Measurements from ENCODE around the gene HYCC1.
"Not testable (repeated sequence)": the region's sequence is repeated elsewhere in the genome, so short reads cannot be mapped to it uniquely, and the experiment has no call there.

The HYCC1 gene

DNA sequence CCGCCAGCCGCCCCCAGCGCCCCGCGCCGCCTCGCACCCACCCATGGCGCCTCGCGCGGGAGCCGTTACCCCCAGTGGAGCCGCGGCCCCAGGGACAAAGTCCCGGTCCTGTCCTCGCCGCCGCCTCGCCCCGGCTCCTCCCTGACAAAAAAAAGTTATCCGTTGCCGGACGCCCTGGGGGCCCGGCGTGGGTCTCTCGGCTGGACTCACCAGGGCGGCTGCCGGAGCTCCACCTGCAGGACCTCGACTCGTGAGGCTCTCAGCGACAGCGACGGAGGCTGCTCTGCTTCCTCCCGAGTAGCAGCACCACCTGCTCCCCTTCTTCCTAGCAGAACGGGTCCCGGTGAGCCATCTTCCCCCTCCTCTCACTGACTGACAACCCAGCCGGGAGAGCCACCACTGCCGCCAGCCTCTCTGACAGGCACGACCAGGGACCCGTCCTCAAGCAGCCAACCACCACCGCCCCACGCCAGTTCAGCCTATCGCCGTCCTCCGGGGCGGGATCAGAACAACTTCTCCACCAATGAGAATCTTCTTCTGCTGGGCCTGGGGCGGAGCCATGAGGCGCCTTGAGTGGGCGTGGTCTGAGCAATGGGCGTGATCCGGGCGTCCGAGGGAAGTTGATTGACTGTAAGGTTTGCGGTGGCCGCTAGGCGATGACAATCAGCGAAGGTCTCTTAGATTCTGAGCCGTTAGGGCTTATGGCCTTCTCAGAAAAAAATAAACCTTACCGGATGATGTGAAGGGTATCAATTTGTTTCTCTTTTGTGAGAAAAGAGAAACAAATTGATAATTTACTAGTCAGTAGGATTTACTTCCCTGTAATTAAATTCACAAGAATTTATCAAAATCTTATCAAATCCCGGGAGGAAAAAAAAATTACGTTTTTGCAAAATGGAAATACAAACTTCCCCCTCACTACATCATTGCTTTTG, at the start of gene HYCC1:
HYCC1 (minus strand) TSS at position 416 of the 935 bp plus-strand sequence. CDS start 23,019 bp downstream, outside the sequence.
- DNase-seq: peak; percentile 99

DNA sequence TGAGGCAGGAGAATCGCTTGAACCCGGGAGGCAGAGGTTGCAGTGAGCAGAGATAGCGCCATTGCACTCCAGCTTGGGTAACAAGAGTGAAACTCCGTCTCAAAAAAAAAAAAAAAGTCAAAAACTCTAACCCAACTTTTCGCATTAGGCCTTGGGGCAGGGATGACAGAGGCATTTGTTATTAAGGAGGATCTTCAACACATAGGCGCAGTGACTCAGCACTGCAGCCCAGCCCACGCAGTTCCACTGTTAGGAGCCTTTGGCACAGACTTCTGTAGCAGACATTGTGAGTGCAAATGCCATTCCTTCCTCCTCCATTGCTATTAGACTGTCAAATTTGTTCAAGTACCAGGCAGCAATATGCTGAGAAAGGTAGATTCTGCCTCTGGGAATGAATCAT, 48.5 kb upstream of the HYCC1 start:
- DNase-seq: no peak

- DNase-seq: no peak
Observed at GRCh38 chr7:23061327-23061726, 47.4 kb upstream of the HYCC1 start.

- DNase-seq: no peak
Observed at GRCh38 chr7:23058408-23059096, 44.6 kb upstream of the HYCC1 start.

DNA sequence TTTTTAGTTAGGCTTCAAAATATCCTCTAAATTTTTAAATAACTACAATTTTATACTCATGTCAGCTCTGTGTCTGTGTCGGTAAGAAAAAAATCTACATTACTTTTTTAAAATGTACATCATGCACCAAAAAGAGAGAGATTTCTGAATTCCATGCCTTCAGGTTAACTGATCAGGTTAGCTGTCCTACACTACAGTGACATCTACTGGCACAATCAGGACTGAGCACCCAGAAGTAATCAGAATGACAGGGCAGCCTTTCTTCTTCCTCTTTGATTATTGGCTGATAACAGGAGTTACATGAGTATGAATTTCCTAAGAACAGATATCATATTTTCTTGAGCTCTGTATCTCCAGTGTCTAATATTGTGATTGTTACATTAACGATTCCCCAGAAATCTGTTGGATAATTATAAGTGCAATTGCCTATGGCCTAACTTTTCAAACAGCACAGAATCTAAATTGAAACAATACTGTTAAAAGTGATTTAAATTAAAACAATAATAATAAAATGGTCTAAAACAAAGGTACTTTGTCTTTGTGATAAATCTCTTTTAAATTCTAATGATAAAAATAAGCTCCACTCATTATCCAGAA, 41.8 kb upstream of the HYCC1 start:
- peak; percentile 81 for DNase-seq

DNA sequence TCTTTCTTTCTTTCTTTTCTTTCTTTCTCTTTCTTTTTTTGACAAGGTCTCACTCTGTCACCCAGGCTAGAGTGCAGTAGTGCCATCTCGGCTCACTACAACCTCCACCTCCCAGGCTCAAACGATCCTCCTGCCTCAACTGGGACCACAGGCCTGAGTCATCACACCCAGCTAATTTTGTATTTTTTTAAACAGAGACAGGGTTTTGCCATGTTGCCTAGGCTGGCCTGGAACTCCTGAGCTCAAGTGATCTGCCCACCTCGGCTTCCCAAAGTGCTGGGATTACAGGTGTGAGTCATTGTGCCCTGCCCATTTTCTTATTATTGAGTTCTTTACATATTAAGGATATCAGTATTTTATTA, 37.2 kb upstream of the HYCC1 start:
- DNase-seq: not testable (repeated sequence)

- DNase-seq: not testable (repeated sequence)
Observed at GRCh38 chr7:23046336-23046735, 32.4 kb upstream of the HYCC1 start.

DNA sequence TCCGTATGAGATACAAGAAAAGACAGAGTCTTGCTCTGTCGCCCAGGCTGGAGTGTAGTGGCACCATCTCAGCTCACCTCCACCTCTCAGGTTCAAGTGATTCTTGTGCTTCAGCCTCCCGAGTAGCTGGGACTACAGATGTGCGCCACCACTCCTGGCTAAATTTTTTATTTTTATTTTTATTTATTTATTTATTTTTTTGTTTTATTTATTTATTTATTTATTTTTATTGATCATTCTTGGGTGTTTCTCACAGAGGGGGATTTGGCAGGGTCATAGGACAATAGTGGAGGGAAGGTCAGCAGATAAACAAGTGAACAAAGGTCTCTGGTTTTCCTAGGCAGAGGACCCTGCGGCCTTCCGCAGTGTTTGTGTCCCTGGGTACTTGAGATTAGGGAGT, 31.2 kb upstream of the HYCC1 start:
- not testable (repeated sequence) for DNase-seq

- no peak for DNase-seq
Observed at GRCh38 chr7:23044581-23044980, 30.7 kb upstream of the HYCC1 start.

GRCh38 chr7:23043441-23043840, 29.5 kb upstream of the HYCC1 start:
- DNase-seq: no peak

- not testable (repeated sequence) for DNase-seq
Observed at GRCh38 chr7:23039674-23040073, 25.7 kb upstream of the HYCC1 start.

GRCh38 chr7:23035542-23036371, 21.8 kb upstream of the HYCC1 start:
- not testable (repeated sequence) for DNase-seq

- no peak for DNase-seq
Observed at GRCh38 chr7:23027261-23027660, 13.3 kb upstream of the HYCC1 start.

GRCh38 chr7:23026164-23026563, 12.2 kb upstream of the HYCC1 start:
- DNase-seq: no peak

DNA sequence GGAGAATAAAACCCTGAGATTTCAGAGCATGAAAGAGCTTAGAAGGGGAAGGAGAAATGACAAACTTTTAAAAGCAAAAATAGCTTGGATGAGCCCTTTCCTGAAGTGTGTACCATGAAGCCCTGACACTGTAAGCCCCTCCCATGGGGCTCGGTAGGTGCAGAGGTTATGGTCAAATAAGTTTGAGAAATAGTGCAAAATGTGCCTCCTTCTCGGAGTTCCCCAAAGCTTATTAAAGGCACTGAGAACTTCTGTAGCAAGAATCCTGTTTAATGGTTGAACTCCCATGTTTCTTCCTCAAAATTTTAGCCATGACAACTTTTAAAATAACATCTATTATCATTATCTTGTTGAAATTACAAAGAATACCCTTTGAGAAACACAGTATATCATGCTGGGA, 10.5 kb upstream of the HYCC1 start:
- no peak for DNase-seq

DNA sequence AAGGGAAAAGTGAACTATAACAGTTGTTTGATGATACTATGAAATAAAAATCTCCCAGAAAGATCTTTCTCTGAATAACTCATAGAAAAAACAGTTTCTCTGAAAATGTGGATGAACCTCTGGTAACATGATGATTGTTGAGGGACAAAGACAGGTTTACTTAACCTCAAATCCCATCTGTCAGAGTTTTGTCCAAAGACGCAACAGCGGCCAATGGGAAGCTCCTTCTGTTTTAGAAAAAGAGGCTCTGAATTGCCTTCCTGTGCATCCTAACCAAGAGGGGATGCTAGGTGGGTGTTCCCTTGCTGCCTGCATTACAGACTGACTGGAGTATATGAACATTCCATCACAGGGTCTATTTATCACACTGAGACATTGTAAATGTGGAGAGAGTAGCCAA, 8.9 kb upstream of the HYCC1 start:
- DNase-seq: no peak

GRCh38 chr7:23022258-23022769, 8.4 kb upstream of the HYCC1 start:
- no peak for DNase-seq

DNA sequence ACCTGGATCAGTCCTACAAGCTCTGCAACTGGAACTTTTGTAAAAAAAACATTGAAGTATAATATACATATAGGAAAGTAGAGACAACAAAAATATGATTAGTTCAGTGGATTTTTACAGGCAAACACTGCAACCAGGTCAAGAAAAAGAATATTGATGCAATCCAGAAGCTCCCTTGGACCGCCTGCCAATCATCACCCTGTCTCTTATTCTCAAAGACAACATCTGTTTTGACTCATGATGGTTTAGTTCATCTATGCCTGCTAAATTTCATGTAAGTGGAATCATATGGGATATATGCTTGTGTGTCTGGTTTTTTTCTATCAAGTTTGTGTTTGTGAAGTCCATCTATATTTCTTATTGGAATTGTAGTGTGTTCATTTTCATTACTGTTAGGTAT, 7.7 kb upstream of the HYCC1 start:
- no peak for DNase-seq

- no peak for DNase-seq
Observed at GRCh38 chr7:23020742-23021401, 6.9 kb upstream of the HYCC1 start.

- no peak for DNase-seq
Observed at GRCh38 chr7:23018750-23019149, 4.8 kb upstream of the HYCC1 start.

GRCh38 chr7:23017309-23017708, 3.4 kb upstream of the HYCC1 start:
- DNase-seq: no peak

All from CD4-positive, alpha-beta T cell treated with Interleukin-17A for 1 hour (primary cell).